SK-N-MC (cell line): ENCODE measurements around the gene BTNL9.

Experiments
- EZH2 ChIP-seq: fragments of 200-600 bp; sonication (generic); IDR thresholded peaks from one replicate; pipeline ENCODE4 v1.6.1; 2017; ENCODE audit warnings: antibody characterized with exemption
- FOXP2 ChIP-seq: optimal IDR thresholded peaks from 2 replicates; pipeline ENCODE3; 2011; ENCODE audit warnings: mild to moderate bottlenecking, moderate library complexity; ENCODE audit not compliant: insufficient read depth; ENCODE audit errors: extremely low read length, control extremely low read depth
- POLR2AphosphoS5 ChIP-seq: IDR thresholded peaks from 2 replicates; pipeline ENCODE4 v1.6.1; 2012; ENCODE audit warnings: mild to moderate bottlenecking, low read depth, low read length, borderline replicate concordance

DNA sequence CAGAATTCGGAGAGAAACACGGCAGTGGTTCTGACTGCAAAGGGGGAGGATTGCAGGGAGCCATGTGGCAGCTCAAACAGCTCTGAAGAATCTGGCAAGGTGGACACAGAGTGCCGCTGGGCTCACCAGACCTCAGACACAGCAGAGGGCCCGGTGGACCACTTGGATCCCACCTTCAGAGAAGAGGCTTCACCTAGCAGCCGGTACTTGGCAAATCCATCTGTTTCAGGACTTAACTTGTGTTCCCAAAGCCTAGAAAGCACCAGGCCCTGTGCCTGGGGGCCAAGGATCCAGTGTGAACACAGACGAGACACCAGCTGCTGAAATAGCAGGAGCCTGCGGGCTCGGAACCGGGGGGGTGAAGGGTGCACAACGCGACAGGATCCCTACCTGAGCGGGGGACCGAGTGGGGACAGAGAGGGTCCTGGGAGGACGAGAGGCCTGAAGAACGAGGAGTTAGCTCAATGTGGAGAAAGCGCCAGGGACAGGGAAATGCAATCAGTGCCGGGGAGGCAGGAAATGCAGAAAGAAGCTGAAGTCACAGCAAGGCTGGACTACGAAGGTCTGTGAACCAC is 44.6 kb downstream of the BTNL9 start:
- no peak for TF ChIP-seq EZH2
- no peak for TF ChIP-seq POLR2AphosphoS5
- TF ChIP-seq FOXP2, result no peak
